ENCODE data around the gene LMCD1. TPM values are rescaled to one million over a fixed set of nuclear protein-coding genes. Genes with fewer than 3 reads are reported as not detected.

Gene LMCD1
- total RNA-seq, 1 donor from 2014 or later, result 21.9 TPM

- no peak for DNase-seq (ENCODE audit: low read depth)
Measured at GRCh38 chr3:8617921-8618320, 116.3 kb downstream of the LMCD1 start.

- DNase-seq (ENCODE audit: low read depth), result no peak
Measured at GRCh38 chr3:8618950-8619349, 117.3 kb downstream of the LMCD1 start.

- no peak for DNase-seq (ENCODE audit: low read depth)
Measured at GRCh38 chr3:8619548-8619947, 117.9 kb downstream of the LMCD1 start.

GRCh38 chr3:8621141-8621540 lies 119.5 kb downstream of the LMCD1 start:
- DNase-seq (ENCODE audit: low read depth), result no peak

- peak; percentile 36 for DNase-seq (ENCODE audit: low read depth)
Measured at GRCh38 chr3:8621872-8622271, 120.2 kb downstream of the LMCD1 start.

- peak; percentile 73 for DNase-seq (ENCODE audit: low read depth)
Measured at GRCh38 chr3:8622873-8623691, 121.5 kb downstream of the LMCD1 start.

DNA sequence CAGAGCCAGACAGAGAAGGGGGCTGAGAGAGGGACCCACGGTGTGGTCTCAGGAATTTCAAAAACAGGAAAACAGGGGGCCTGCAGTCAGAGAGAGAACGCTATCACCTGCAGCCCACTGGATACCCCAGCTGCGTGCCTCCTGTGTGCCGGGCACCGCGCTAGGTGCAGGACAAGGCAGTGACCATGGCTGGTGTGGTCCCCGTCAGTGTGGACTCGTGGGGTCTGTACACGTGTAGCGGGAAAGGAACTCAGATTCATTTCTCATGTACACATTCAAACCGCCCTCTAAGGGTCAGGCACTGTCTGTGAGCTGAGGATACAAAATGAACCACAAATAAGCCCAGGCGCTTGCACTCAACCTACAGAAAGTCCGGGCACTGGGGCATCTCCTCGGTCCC lies 122.1 kb downstream of the LMCD1 start:
- DNase-seq (ENCODE audit: low read depth), result no peak

Other genes starting within 250 kb of the LMCD1 start
- 0.05 and 0.16 TPM in 2 replicates for gene SSUH2, start 143.0 kb downstream of the LMCD1 start, total RNA-seq
- gene CAV3, start 232.0 kb downstream of the LMCD1 start, total RNA-seq, result 90.5 and 133 TPM in 2 replicates

Data from myocyte (in vitro differentiated cells).